Astrocyte (in vitro differentiated cells and primary cell): ENCODE measurements around the gene GET3. TPM values are rescaled to one million over a fixed set of nuclear protein-coding genes. Genes with fewer than 3 reads are reported as not detected.

Source experiments
- DNase-seq: peaks from one replicate; pipeline ENCODE4 v3.0.0-alpha.2; 2010; ENCODE audit warnings: low read depth
- FAIRE-seq: peaks from 2 replicates; lab custom pipeline; 2011; peaks lifted over from hg19 to GRCh38; lab: Jason Lieb, UNC
- H2AFZ ChIP-seq: 2 replicates; pipeline ENCODE4 v1.6.0; 2012; ENCODE audit warnings: low read depth, low read length, inconsistent platforms
- H3K27ac ChIP-seq: 2 replicates; pipeline ENCODE4 v1.5.1; 2011; ENCODE audit warnings: low read depth, low read length, inconsistent platforms
- H3K27me3 ChIP-seq: 2 replicates; pipeline ENCODE4 v1.6.0; 2011; ENCODE audit warnings: low read length, inconsistent platforms; ENCODE audit not compliant: insufficient read depth
- H3K36me3 ChIP-seq: 2 replicates; pipeline ENCODE4 v1.5.1; 2011; ENCODE audit warnings: low read length, inconsistent platforms; ENCODE audit not compliant: insufficient read depth
- H3K4me1 ChIP-seq: 2 replicates; pipeline ENCODE4 v1.5.1; 2011; ENCODE audit warnings: low read length, inconsistent platforms; ENCODE audit not compliant: insufficient read depth
- H3K4me2 ChIP-seq: 2 replicates; pipeline ENCODE4 v1.6.0; 2012; ENCODE audit warnings: low read length, inconsistent platforms
- H3K4me3 ChIP-seq: 2 replicates; pipeline ENCODE4 v1.5.1; 2011; ENCODE audit warnings: low read depth, mild to moderate bottlenecking, low read length, inconsistent platforms; ENCODE audit not compliant: insufficient read depth
- H3K79me2 ChIP-seq: 2 replicates; pipeline ENCODE4 v1.6.0; 2012; ENCODE audit warnings: mild to moderate bottlenecking, low read length, inconsistent platforms; ENCODE audit not compliant: insufficient read depth
- H3K9ac ChIP-seq: 2 replicates; pipeline ENCODE4 v1.6.0; 2012; ENCODE audit warnings: mild to moderate bottlenecking, low read length, inconsistent platforms
- H3K9me3 ChIP-seq: 2 replicates; pipeline ENCODE4 v1.5.1; 2012; ENCODE audit warnings: low read depth, mild to moderate bottlenecking, low read length, inconsistent platforms; ENCODE audit not compliant: insufficient read depth
- H4K20me1 ChIP-seq: 2 replicates; pipeline ENCODE4 v1.6.0; 2012; ENCODE audit warnings: low read length, inconsistent platforms; ENCODE audit not compliant: insufficient read depth
- H3K27ac Mint-ChIP-seq: one replicate; pipeline ENCODE4 v1.8.0; 2021; ENCODE audit warnings: mild to moderate bottlenecking, mixed read lengths; ENCODE audit not compliant: unreplicated experiment
- H3K27me3 Mint-ChIP-seq: one replicate; pipeline ENCODE4 v1.8.0; 2021; ENCODE audit warnings: low read depth, mixed read lengths; ENCODE audit not compliant: unreplicated experiment
- H3K36me3 Mint-ChIP-seq: one replicate; pipeline ENCODE4 v1.8.0; 2021; ENCODE audit warnings: low read depth, mixed read lengths; ENCODE audit not compliant: unreplicated experiment
- H3K4me1 Mint-ChIP-seq: one replicate; pipeline ENCODE4 v1.8.0; 2021; ENCODE audit warnings: low read depth, mixed read lengths; ENCODE audit not compliant: unreplicated experiment
- H3K4me3 Mint-ChIP-seq: one replicate; pipeline ENCODE4 v1.8.0; 2021; ENCODE audit warnings: mild to moderate bottlenecking, moderate library complexity, mixed read lengths; ENCODE audit not compliant: unreplicated experiment
- H3K9me3 Mint-ChIP-seq: one replicate; pipeline ENCODE4 v1.8.0; 2021; ENCODE audit warnings: mild to moderate bottlenecking, mixed read lengths; ENCODE audit not compliant: unreplicated experiment
- EZH2 ChIP-seq: IDR thresholded peaks from 2 replicates; pipeline ENCODE4 v1.6.1; 2012; ENCODE audit warnings: mild to moderate bottlenecking, low read length, inconsistent platforms; ENCODE audit not compliant: insufficient read depth
- total RNA-seq: library from RNA; stranded (reverse); gene quantifications from 2 replicates; pipeline ENCODE4 v1.2.1, GENCODE V29; 2021
- TF ChIP-seq, protein P1 (sequence below): IDR thresholded peaks from 2 replicates; pipeline ENCODE4 v1.5.1; 2011; ENCODE audit warnings: low read depth, mild to moderate bottlenecking, inconsistent platforms, low read length, moderate library complexity; ENCODE audit not compliant: insufficient read depth

The GET3 gene
- total RNA-seq, 1 donor from 2014 or later = 66.8 TPM

DNA sequence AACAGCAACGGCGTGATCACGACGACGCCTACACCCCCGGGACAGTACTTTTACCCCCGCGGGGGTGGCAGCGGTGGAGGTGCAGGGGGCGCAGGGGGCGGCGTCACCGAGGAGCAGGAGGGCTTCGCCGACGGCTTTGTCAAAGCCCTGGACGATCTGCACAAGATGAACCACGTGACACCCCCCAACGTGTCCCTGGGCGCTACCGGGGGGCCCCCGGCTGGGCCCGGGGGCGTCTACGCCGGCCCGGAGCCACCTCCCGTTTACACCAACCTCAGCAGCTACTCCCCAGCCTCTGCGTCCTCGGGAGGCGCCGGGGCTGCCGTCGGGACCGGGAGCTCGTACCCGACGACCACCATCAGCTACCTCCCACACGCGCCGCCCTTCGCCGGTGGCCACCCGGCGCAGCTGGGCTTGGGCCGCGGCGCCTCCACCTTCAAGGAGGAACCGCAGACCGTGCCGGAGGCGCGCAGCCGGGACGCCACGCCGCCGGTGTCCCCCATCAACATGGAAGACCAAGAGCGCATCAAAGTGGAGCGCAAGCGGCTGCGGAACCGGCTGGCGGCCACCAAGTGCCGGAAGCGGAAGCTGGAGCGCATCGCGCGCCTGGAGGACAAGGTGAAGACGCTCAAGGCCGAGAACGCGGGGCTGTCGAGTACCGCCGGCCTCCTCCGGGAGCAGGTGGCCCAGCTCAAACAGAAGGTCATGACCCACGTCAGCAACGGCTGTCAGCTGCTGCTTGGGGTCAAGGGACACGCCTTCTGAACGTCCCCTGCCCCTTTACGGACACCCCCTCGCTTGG is 55.0 kb downstream of the GET3 start:
- FAIRE-seq (no peak), DNase-seq (no peak)
- peak overlapping the region; percentile 90 for H3K27ac ChIP-seq
- no peak overlapping the region for H2AFZ ChIP-seq
- peaks cover 19% of the 10 kb centered on the region for H4K20me1 ChIP-seq
- Mint-ChIP-seq H3K36me3 (no peaks in the 10 kb centered on the region), H3K27ac (peak overlapping the region; percentile 97), H3K4me1 (peaks cover 31% of the 10 kb centered on the region), H3K4me3 (peak overlapping the region; percentile 93), H3K9me3 (no peaks in the 10 kb centered on the region), H3K27me3 (no peaks in the 10 kb centered on the region)
- H3K4me2 ChIP-seq = peak overlapping the region; percentile 91
- peak overlapping the region; percentile 92 for H3K4me3 ChIP-seq
- no peaks in the 10 kb centered on the region for H3K27me3 ChIP-seq
- peak overlapping the region; percentile 94 for H3K9ac ChIP-seq
- H3K79me2 ChIP-seq = peaks cover 21% of the 10 kb centered on the region
- no peaks in the 10 kb centered on the region for H3K36me3 ChIP-seq
- TF ChIP-seq, protein P1, sequence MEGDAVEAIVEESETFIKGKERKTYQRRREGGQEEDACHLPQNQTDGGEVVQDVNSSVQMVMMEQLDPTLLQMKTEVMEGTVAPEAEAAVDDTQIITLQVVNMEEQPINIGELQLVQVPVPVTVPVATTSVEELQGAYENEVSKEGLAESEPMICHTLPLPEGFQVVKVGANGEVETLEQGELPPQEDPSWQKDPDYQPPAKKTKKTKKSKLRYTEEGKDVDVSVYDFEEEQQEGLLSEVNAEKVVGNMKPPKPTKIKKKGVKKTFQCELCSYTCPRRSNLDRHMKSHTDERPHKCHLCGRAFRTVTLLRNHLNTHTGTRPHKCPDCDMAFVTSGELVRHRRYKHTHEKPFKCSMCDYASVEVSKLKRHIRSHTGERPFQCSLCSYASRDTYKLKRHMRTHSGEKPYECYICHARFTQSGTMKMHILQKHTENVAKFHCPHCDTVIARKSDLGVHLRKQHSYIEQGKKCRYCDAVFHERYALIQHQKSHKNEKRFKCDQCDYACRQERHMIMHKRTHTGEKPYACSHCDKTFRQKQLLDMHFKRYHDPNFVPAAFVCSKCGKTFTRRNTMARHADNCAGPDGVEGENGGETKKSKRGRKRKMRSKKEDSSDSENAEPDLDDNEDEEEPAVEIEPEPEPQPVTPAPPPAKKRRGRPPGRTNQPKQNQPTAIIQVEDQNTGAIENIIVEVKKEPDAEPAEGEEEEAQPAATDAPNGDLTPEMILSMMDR = no peak
- no peak for TF ChIP-seq EZH2
- no peaks in the 10 kb centered on the region for H3K9me3 ChIP-seq
- peaks cover 38% of the 10 kb centered on the region for H3K4me1 ChIP-seq

DNA sequence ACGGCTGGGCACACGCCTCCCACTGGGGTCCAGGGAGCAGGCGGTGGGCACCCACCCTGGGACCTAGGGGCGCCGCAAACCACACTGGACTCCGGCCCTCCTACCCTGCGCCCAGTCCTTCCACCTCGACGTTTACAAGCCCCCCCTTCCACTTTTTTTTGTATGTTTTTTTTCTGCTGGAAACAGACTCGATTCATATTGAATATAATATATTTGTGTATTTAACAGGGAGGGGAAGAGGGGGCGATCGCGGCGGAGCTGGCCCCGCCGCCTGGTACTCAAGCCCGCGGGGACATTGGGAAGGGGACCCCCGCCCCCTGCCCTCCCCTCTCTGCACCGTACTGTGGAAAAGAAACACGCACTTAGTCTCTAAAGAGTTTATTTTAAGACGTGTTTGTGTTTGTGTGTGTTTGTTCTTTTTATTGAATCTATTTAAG is 55.6 kb downstream of the GET3 start:
- Mint-ChIP-seq H3K27me3 (no peaks in the 10 kb centered on the region), H3K4me3 (peak overlapping the region; percentile 93), H3K36me3 (no peaks in the 10 kb centered on the region), H3K27ac (peak overlapping the region; percentile 97), H3K4me1 (peaks cover 31% of the 10 kb centered on the region), H3K9me3 (no peaks in the 10 kb centered on the region)
- Histone ChIP-seq H3K79me2 (peaks cover 21% of the 10 kb centered on the region), H3K4me2 (peak overlapping the region; percentile 91), H3K27ac (peak overlapping the region; percentile 90), H2AFZ (no peak overlapping the region), H3K9me3 (no peaks in the 10 kb centered on the region), H4K20me1 (peaks cover 19% of the 10 kb centered on the region), H3K27me3 (no peaks in the 10 kb centered on the region), H3K36me3 (no peaks in the 10 kb centered on the region), H3K4me3 (peak overlapping the region; percentile 92), H3K9ac (peak overlapping the region; percentile 94), H3K4me1 (peaks cover 38% of the 10 kb centered on the region)
- no peak for FAIRE-seq
- DNase-seq = no peak
- TF ChIP-seq, protein P1 = no peak
- no peak for TF ChIP-seq EZH2
